Measurements from ENCODE around the gene ESYT3.

DNA sequence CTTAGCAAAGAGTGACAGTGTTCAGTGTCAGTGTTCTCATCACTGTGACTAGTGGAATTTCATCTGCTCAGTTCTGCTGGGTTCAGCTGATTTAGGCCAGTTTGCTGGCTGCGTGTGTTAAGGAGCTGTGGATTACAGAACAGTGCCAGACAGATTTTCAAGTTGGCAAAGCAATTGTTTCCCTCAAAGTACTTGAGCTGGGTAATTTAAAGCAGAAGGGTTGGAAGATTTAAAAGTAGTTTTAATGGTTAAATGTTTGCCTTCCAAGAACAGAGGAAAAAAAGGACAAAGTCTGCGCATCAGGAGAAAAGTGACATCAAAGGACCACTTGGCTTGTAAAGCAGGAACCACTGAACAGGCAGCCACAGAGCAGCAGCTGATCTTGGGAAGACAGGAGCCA lies 8.7 kb downstream of the ESYT3 start:
- TF ChIP-seq EP300 (IDR thresholded peaks at IDR 0.05; ENCODE audit: borderline replicate concordance), result no peak
- no peak for TF ChIP-seq CEBPB (IDR thresholded peaks at IDR 0.05)
- TF ChIP-seq NFIC (IDR thresholded peaks at IDR 0.05), result no peak
- no peak for TF ChIP-seq CREB1 (IDR thresholded peaks at IDR 0.05; ENCODE audit: low read depth)
- TF ChIP-seq, protein P1, sequence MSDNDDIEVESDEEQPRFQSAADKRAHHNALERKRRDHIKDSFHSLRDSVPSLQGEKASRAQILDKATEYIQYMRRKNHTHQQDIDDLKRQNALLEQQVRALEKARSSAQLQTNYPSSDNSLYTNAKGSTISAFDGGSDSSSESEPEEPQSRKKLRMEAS (IDR thresholded peaks at IDR 0.05), result no peak
- TF ChIP-seq YY1 (IDR thresholded peaks at IDR 0.05; ENCODE audit: low read depth), result no peak
- no peak for TF ChIP-seq RAD21 (IDR thresholded peaks at IDR 0.05; ENCODE audit: low read depth)
- TF ChIP-seq, protein P2, sequence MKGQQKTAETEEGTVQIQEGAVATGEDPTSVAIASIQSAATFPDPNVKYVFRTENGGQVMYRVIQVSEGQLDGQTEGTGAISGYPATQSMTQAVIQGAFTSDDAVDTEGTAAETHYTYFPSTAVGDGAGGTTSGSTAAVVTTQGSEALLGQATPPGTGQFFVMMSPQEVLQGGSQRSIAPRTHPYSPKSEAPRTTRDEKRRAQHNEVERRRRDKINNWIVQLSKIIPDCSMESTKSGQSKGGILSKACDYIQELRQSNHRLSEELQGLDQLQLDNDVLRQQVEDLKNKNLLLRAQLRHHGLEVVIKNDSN (IDR thresholded peaks at IDR 0.05), result no peak
- no peak for TF ChIP-seq EGR1 (IDR thresholded peaks at IDR 0.05)
- no peak for TF ChIP-seq TAF1 (IDR thresholded peaks at IDR 0.05; ENCODE audit: low read depth)
- TF ChIP-seq, protein P3, sequence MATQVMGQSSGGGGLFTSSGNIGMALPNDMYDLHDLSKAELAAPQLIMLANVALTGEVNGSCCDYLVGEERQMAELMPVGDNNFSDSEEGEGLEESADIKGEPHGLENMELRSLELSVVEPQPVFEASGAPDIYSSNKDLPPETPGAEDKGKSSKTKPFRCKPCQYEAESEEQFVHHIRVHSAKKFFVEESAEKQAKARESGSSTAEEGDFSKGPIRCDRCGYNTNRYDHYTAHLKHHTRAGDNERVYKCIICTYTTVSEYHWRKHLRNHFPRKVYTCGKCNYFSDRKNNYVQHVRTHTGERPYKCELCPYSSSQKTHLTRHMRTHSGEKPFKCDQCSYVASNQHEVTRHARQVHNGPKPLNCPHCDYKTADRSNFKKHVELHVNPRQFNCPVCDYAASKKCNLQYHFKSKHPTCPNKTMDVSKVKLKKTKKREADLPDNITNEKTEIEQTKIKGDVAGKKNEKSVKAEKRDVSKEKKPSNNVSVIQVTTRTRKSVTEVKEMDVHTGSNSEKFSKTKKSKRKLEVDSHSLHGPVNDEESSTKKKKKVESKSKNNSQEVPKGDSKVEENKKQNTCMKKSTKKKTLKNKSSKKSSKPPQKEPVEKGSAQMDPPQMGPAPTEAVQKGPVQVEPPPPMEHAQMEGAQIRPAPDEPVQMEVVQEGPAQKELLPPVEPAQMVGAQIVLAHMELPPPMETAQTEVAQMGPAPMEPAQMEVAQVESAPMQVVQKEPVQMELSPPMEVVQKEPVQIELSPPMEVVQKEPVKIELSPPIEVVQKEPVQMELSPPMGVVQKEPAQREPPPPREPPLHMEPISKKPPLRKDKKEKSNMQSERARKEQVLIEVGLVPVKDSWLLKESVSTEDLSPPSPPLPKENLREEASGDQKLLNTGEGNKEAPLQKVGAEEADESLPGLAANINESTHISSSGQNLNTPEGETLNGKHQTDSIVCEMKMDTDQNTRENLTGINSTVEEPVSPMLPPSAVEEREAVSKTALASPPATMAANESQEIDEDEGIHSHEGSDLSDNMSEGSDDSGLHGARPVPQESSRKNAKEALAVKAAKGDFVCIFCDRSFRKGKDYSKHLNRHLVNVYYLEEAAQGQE (IDR thresholded peaks at IDR 0.05; ENCODE audit: low read depth), result no peak
- no peak for TF ChIP-seq ZBTB7A (IDR thresholded peaks at IDR 0.05; ENCODE audit: low read depth)
- TF ChIP-seq TCF12 (IDR thresholded peaks at IDR 0.05; ENCODE audit: low read depth), result no peak

Data from Ishikawa (cell line).